Tibial nerve (tissue), 4 donors: ENCODE results near the gene EPS8L1.

Experiments used
- EP300 ChIP-seq, 2 donors: sonication (generic); formaldehyde crosslinking; IDR thresholded peaks; one replicate each; pipeline ENCODE4 v1.6.1; 2017; ENCODE audit warnings: antibody characterized with exemption in 2 of 2, mild to moderate bottlenecking in 1 of 2
- POLR2A ChIP-seq, 2 donors: fragments of 450-650 bp; IDR thresholded peaks; one replicate each; pipeline ENCODE4 v1.6.1; 2017; ENCODE audit warnings: antibody characterized with exemption in 2 of 2, mild to moderate bottlenecking in 2 of 2, moderate library complexity in 2 of 2
- TF ChIP-seq, protein P1 (sequence below), 5 experiments: fragments of 200-600 bp in 3 of 5; fragments of 450-650 bp in 2 of 5; sonication (generic) in 3 of 5; IDR thresholded peaks; one replicate each; pipeline ENCODE4 v1.5.1; 2016 to 2019; ENCODE audit warnings: antibody characterized with exemption in 5 of 5, mild to moderate bottlenecking in 3 of 5, moderate library complexity in 2 of 5

DNA sequence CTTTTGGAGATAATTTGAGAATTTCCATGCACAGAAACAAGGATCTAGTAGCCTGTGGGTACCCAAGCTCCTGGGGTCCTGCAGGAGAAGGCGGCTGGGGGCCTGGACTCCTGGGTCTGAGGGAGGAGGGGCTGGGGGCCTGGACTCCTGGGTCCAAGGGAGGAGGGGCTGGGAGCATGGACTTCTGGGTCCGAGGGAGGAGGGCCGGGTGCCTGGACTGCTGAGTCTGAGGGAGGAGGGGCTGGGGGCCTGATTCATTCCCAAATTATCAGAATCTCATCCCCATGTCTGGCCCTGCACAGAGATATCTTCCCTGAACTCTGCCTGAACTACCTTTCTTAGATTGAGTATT, 12.2 kb upstream of the EPS8L1 start:
- TF ChIP-seq, protein P1, sequence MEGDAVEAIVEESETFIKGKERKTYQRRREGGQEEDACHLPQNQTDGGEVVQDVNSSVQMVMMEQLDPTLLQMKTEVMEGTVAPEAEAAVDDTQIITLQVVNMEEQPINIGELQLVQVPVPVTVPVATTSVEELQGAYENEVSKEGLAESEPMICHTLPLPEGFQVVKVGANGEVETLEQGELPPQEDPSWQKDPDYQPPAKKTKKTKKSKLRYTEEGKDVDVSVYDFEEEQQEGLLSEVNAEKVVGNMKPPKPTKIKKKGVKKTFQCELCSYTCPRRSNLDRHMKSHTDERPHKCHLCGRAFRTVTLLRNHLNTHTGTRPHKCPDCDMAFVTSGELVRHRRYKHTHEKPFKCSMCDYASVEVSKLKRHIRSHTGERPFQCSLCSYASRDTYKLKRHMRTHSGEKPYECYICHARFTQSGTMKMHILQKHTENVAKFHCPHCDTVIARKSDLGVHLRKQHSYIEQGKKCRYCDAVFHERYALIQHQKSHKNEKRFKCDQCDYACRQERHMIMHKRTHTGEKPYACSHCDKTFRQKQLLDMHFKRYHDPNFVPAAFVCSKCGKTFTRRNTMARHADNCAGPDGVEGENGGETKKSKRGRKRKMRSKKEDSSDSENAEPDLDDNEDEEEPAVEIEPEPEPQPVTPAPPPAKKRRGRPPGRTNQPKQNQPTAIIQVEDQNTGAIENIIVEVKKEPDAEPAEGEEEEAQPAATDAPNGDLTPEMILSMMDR (IDR thresholded peaks at IDR 0.05) = no peak
- TF ChIP-seq POLR2A (IDR thresholded peaks at IDR 0.05) = no peak
- no peak for TF ChIP-seq EP300 (IDR thresholded peaks at IDR 0.05)
